K562 (cell line): ENCODE data around the gene HIF1AN. TPM values are rescaled to one million over a fixed set of nuclear protein-coding genes. Genes with fewer than 3 reads are reported as not detected.

Experiments used
- BRCA1 ChIP-seq, 2 experiments: fragments of 450-650 bp in 1 of 2; sonication (generic) in 1 of 2; formaldehyde crosslinking in 1 of 2; IDR thresholded peaks; 2 replicates each; pipeline versions ENCODE4 v1.5.0 to v1.6.1; 2017 to 2020; ENCODE audit warnings: mild to moderate bottlenecking in 1 of 2, missing genetic modification reagents in 1 of 2
- E2F8 ChIP-seq: fragments of 450-650 bp; IDR thresholded peaks from 2 replicates; pipeline ENCODE4 v1.7.1; 2018; ENCODE audit warnings: mild to moderate bottlenecking, low read depth; ENCODE audit not compliant: partially characterized antibody
- HES1 ChIP-seq: fragments of 450-650 bp; IDR thresholded peaks from 2 replicates; pipeline ENCODE4 v1.6.1; 2016; ENCODE audit warnings: low read depth, mild to moderate bottlenecking, moderate library complexity
- HNRNPLL ChIP-seq: fragments of 200-400 bp; formaldehyde crosslinking; IDR thresholded peaks from 2 replicates; pipeline ENCODE4 v1.6.1; 2017; ENCODE audit warnings: low read length, low read depth, mild to moderate bottlenecking; ENCODE audit not compliant: poor library complexity, severe bottlenecking
- PTRF ChIP-seq: fragments of 450-650 bp; IDR thresholded peaks from 2 replicates; pipeline ENCODE4 v1.6.1; 2016; ENCODE audit warnings: mild to moderate bottlenecking, missing genetic modification characterization, missing compliant biosample characterization
- RBM22 ChIP-seq: fragments of 200-400 bp; formaldehyde crosslinking; IDR thresholded peaks from 2 replicates; pipeline ENCODE4 v1.6.1; 2018; ENCODE audit warnings: low read length, low read depth; ENCODE audit not compliant: poor library complexity, severe bottlenecking
- SRSF3 ChIP-seq: fragments of 200-400 bp; formaldehyde crosslinking; IDR thresholded peaks from 2 replicates; pipeline ENCODE4 v1.6.1; 2016; ENCODE audit warnings: mild to moderate bottlenecking, low read length, moderate library complexity; ENCODE audit not compliant: insufficient read depth
- TCFL5 ChIP-seq: fragments of 250-450 bp; sonication (Bioruptor Pico); conservative IDR thresholded peaks from 2 replicates; pipeline ENCODE4 v1.6.1; 2021; ENCODE audit warnings: mild to moderate bottlenecking, moderate library complexity, matching md5 sums
- ZEB2 ChIP-seq: fragments of 450-650 bp; IDR thresholded peaks from 2 replicates; pipeline ENCODE4 v1.6.1; 2016
- ZNF224 ChIP-seq: sonication (generic); formaldehyde crosslinking; IDR thresholded peaks from 2 replicates; pipeline ENCODE4 v1.8.0; 2022; ENCODE audit warnings: mild to moderate bottlenecking, missing genetic modification reagents
- ZNF695 ChIP-seq: fragments of 450-650 bp; formaldehyde crosslinking; IDR thresholded peaks from 2 replicates; pipeline ENCODE4 v1.4.0; 2020; ENCODE audit warnings: mild to moderate bottlenecking, moderate library complexity
- ZNF740 ChIP-seq, 3 experiments: fragments of 200-800 bp in 1 of 3; sonication (Bioruptor generic) in 1 of 3; sonication (generic) in 1 of 3; formaldehyde crosslinking in 1 of 3; IDR thresholded peaks; 2 replicates each; pipeline versions ENCODE4 v1.6.1 to v1.8.0; 2016 to 2022; ENCODE audit warnings: mild to moderate bottlenecking in 2 of 3, missing compliant biosample characterization in 2 of 3, missing genetic modification characterization in 2 of 3, missing genetic modification reagents in 1 of 3
- polyA plus RNA-seq, 8 experiments: library from polyadenylated mRNA; depleted of rRNA in 4 of 8; stranded (reverse) in 5 of 8; unstranded in 3 of 8; fragments of >200 nt; fragmentation: Nextera tagmentation in 2 of 8; fragmentation: Illumina TruSeq in 1 of 8; extraction: Ambion mirVana in 2 of 8; extraction: Trizol in 1 of 8; gene quantifications; 2 replicates each; pipeline versions ENCODE4 v1.2.1 to v1.2.3, GENCODE V29; 2011 to 2014; ENCODE audit warnings: inconsistent platforms in 1 of 8, missing spikeins in 1 of 8
- total RNA-seq, 7 experiments: library from RNA; depleted of rRNA in 6 of 7; stranded (reverse); fragments of >200 nt in 6 of 7; fragmentation: Illumina TruSeq in 2 of 7; extraction: Trizol in 2 of 7; gene quantifications; 2 replicates each; pipeline versions ENCODE4 v1.2.1 to v1.2.3, GENCODE V29; 2011 to 2021; ENCODE audit warnings: low replicate concordance in 1 of 7
- TF ChIP-seq, protein P1 (sequence below): fragments of 250-450 bp; sonication (Bioruptor Pico); IDR thresholded peaks from 2 replicates; pipeline ENCODE4 v1.4.0; 2020; ENCODE audit warnings: mild to moderate bottlenecking, moderate library complexity, borderline replicate concordance
- TF ChIP-seq, protein P2 (sequence below): fragments of 150-350 bp; IDR thresholded peaks from 2 replicates; pipeline ENCODE4 v1.6.1; 2014; ENCODE audit warnings: low read depth, mild to moderate bottlenecking, low read length, borderline replicate concordance

The HIF1AN gene
- total and polyA plus RNA-seq, 9 of the 15 experiments (the other 6 are each of a cell fraction or from before 2014, with no cell fraction given), result 1.2 to 16.8 (median 6.9) TPM

DNA sequence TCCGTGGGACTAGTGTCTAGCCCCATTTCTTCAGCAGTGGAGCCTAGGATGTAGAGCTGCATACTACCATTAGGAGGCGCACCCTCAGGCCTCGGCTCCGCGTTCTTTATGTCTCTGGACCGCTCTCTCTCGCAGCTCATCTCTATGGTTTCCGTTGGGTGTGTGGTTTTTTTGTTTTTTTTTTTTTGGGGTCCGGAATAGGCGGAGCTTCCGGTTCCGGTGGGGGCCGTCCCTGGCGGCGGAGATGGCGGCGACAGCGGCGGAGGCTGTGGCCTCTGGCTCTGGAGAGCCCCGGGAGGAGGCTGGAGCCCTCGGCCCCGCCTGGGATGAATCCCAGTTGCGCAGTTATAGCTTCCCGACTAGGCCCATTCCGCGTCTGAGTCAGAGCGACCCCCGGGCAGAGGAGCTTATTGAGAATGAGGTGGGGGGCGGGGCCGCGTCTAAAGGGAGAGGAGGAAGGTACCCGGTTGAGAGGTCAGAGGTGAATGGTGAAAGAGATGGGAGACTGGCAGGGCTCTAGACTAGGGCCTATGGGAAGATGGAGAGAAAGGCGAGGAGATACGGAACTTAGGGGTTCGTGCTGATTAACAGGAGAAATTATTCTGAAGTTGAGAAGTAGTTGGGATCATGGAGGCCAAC is at the start of gene HIF1AN (continued):
- TF ChIP-seq BRCA1 (IDR thresholded peaks at IDR 0.05), result no peak
- TF ChIP-seq BRCA1 (CRISPR knock-in tag; IDR thresholded peaks at IDR 0.05), result no peak
- TF ChIP-seq ZEB2, result no peak
- TF ChIP-seq TCFL5 (CRISPR knock-in tag), result no peak
- TF ChIP-seq ZNF740 (CRISPR knock-in tag; IDR thresholded peaks at IDR 0.05), result no peak
- no peak for TF ChIP-seq ZNF740 (tag; IDR thresholded peaks at IDR 0.05)
- TF ChIP-seq HES1, result no peak
- TF ChIP-seq, protein P1, sequence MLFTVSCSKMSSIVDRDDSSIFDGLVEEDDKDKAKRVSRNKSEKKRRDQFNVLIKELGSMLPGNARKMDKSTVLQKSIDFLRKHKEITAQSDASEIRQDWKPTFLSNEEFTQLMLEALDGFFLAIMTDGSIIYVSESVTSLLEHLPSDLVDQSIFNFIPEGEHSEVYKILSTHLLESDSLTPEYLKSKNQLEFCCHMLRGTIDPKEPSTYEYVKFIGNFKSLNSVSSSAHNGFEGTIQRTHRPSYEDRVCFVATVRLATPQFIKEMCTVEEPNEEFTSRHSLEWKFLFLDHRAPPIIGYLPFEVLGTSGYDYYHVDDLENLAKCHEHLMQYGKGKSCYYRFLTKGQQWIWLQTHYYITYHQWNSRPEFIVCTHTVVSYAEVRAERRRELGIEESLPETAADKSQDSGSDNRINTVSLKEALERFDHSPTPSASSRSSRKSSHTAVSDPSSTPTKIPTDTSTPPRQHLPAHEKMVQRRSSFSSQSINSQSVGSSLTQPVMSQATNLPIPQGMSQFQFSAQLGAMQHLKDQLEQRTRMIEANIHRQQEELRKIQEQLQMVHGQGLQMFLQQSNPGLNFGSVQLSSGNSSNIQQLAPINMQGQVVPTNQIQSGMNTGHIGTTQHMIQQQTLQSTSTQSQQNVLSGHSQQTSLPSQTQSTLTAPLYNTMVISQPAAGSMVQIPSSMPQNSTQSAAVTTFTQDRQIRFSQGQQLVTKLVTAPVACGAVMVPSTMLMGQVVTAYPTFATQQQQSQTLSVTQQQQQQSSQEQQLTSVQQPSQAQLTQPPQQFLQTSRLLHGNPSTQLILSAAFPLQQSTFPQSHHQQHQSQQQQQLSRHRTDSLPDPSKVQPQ (CRISPR knock-in tag), result no peak
- no peak for TF ChIP-seq PTRF (tag)
- TF ChIP-seq ZNF224 (CRISPR knock-in tag), result no peak
- TF ChIP-seq RBM22, result no peak
- peak; percentile 60 for TF ChIP-seq HNRNPLL
- TF ChIP-seq SRSF3, result no peak
- TF ChIP-seq, protein P2, sequence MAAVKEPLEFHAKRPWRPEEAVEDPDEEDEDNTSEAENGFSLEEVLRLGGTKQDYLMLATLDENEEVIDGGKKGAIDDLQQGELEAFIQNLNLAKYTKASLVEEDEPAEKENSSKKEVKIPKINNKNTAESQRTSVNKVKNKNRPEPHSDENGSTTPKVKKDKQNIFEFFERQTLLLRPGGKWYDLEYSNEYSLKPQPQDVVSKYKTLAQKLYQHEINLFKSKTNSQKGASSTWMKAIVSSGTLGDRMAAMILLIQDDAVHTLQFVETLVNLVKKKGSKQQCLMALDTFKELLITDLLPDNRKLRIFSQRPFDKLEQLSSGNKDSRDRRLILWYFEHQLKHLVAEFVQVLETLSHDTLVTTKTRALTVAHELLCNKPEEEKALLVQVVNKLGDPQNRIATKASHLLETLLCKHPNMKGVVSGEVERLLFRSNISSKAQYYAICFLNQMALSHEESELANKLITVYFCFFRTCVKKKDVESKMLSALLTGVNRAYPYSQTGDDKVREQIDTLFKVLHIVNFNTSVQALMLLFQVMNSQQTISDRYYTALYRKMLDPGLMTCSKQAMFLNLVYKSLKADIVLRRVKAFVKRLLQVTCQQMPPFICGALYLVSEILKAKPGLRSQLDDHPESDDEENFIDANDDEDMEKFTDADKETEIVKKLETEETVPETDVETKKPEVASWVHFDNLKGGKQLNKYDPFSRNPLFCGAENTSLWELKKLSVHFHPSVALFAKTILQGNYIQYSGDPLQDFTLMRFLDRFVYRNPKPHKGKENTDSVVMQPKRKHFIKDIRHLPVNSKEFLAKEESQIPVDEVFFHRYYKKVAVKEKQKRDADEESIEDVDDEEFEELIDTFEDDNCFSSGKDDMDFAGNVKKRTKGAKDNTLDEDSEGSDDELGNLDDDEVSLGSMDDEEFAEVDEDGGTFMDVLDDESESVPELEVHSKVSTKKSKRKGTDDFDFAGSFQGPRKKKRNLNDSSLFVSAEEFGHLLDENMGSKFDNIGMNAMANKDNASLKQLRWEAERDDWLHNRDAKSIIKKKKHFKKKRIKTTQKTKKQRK, result no peak
- TF ChIP-seq ZNF695 (CRISPR knock-in tag), result no peak
- peak; percentile 68 for TF ChIP-seq E2F8
